H1 (cell line): ENCODE results near the gene ZNF747. TPM values are rescaled to one million over a fixed set of nuclear protein-coding genes. Genes with fewer than 3 reads are reported as not detected.

Experiments
- CTCF ChIA-PET: fragments of 300-600 bp; sonication (Branson Sonifier 250); formaldehyde crosslinking; loops from one replicate; lab custom pipeline; 2021; ENCODE audit not compliant: partially characterized antibody; lab: Charles Lee
- POLR2A ChIA-PET: fragments of 300-600 bp; sonication (Branson Sonifier 250); formaldehyde crosslinking; loops from one replicate; lab custom pipeline; 2021; ENCODE audit warnings: inconsistent platforms; ENCODE audit not compliant: partially characterized antibody; lab: Charles Lee
- DNase-seq, 2 experiments: peaks; one replicate each; pipeline versions ENCODE4 v3.0.0 to v3.0.0-alpha.2; 2010 to 2022; ENCODE audit warnings: low spot score in 2 of 2, low read depth in 1 of 2, mixed read lengths in 1 of 2
- FAIRE-seq: peaks from 2 replicates; lab custom pipeline; 2011; peaks lifted over from hg19 to GRCh38; lab: Jason Lieb, UNC
- H2AFZ ChIP-seq: 2 replicates; pipeline ENCODE4 v1.8.1; 2012; ENCODE audit warnings: low read length, inconsistent platforms
- H2AK5ac ChIP-seq: 2 replicates; pipeline ENCODE4 v1.6.1; 2013; ENCODE audit warnings: low read depth, low read length
- H2BK120ac ChIP-seq: replicated peaks from 2 replicates; pipeline ENCODE3; 2013; ENCODE audit warnings: low read depth, low read length, inconsistent platforms
- H2BK12ac ChIP-seq: 2 replicates; pipeline ENCODE4 v1.6.1; 2013; ENCODE audit warnings: low read depth, low read length
- H2BK15ac ChIP-seq: 2 replicates; pipeline ENCODE4 v1.6.1; 2013; ENCODE audit warnings: low read length
- H2BK20ac ChIP-seq: 2 replicates; pipeline ENCODE4 v1.6.1; 2013; ENCODE audit warnings: low read length
- H2BK5ac ChIP-seq: 2 replicates; pipeline ENCODE4 v1.6.1; 2013; ENCODE audit warnings: low read depth, low read length
- H3K14ac ChIP-seq: 2 replicates; pipeline ENCODE4 v1.6.1; 2013; ENCODE audit warnings: inconsistent platforms; ENCODE audit not compliant: insufficient read length
- H3K18ac ChIP-seq: 2 replicates; pipeline ENCODE4 v1.6.1; 2013; ENCODE audit warnings: low read length; ENCODE audit errors: extremely low read depth
- H3K23ac ChIP-seq: 2 replicates; pipeline ENCODE4 v1.6.1; 2013; ENCODE audit warnings: inconsistent platforms; ENCODE audit not compliant: insufficient read length
- H3K23me2 ChIP-seq: 2 replicates; pipeline ENCODE4 v1.6.1; 2013; ENCODE audit warnings: low read depth, low read length
- H3K27ac ChIP-seq: 2 replicates; pipeline ENCODE4 v1.6.1; 2011; ENCODE audit warnings: low read depth, low read length, inconsistent platforms
- H3K27me3 ChIP-seq, 4 experiments: replicated peaks in 1 of 4; 1 replicate in 1 of 4; 2 replicates in 3 of 4; pipeline versions ENCODE4 v1.6.1 to v1.8.1; 2011 to 2013; ENCODE audit warnings: low read length in 3 of 4, mild to moderate bottlenecking in 3 of 4, inconsistent platforms in 2 of 4, mixed read lengths in 2 of 4, moderate library complexity in 1 of 4; ENCODE audit not compliant: control insufficient read depth in 3 of 4, insufficient read depth in 3 of 4; ENCODE audit errors: extremely low read depth in 1 of 4
- H3K36me3 ChIP-seq, 4 experiments: 2 replicates each; pipeline versions ENCODE4 v1.6.1 to v1.8.1; 2011 to 2013; ENCODE audit warnings: mild to moderate bottlenecking in 4 of 4, low read length in 3 of 4, moderate library complexity in 2 of 4, control low read depth in 1 of 4, inconsistent platforms in 1 of 4; ENCODE audit not compliant: insufficient read depth in 4 of 4, control insufficient read depth in 2 of 4
- H3K4ac ChIP-seq: replicated peaks from 2 replicates; pipeline ENCODE3; 2013; ENCODE audit warnings: low read length, low read depth, mixed read lengths, inconsistent platforms; ENCODE audit not compliant: insufficient read length
- H3K4me1 ChIP-seq, 4 experiments: replicated peaks in 1 of 4; 1 replicate in 1 of 4; 2 replicates in 3 of 4; pipeline versions ENCODE4 v1.6.1 to v1.8.1; 2011 to 2013; ENCODE audit warnings: low read length in 3 of 4, inconsistent platforms in 2 of 4, mixed read lengths in 1 of 4; ENCODE audit not compliant: insufficient read depth in 4 of 4, control insufficient read depth in 3 of 4
- H3K4me2 ChIP-seq, 2 experiments: 2 replicates each; pipeline versions ENCODE4 v1.6.1 to v1.8.1; 2011 to 2013; ENCODE audit warnings: low read depth in 2 of 2, low read length in 2 of 2, control low read depth in 1 of 2, inconsistent platforms in 1 of 2, mild to moderate bottlenecking in 1 of 2; ENCODE audit not compliant: insufficient read depth in 1 of 2
- H3K4me3 ChIP-seq, 4 experiments: fragments of 200-600, 300-600 bp in 1 of 4; sonication (generic), shearing (Covaris generic), sonication (Bioruptor Twin) in 1 of 4; 2 replicates each; pipeline versions ENCODE4 v1.5.1 to v1.8.1; 2011 to 2016; ENCODE audit warnings: low read length in 4 of 4, low read depth in 3 of 4, control low read depth in 2 of 4, inconsistent platforms in 2 of 4, mild to moderate bottlenecking in 2 of 4, mixed read lengths in 1 of 4, moderate library complexity in 1 of 4; ENCODE audit not compliant: insufficient read depth in 2 of 4; ENCODE audit errors: extremely low read depth in 1 of 4
- H3K56ac ChIP-seq: replicated peaks from 2 replicates; pipeline ENCODE3; 2013; ENCODE audit warnings: low read depth, mild to moderate bottlenecking, mixed read lengths, low read length, inconsistent platforms; ENCODE audit not compliant: insufficient read length
- H3K79me1 ChIP-seq: 2 replicates; pipeline ENCODE4 v1.6.1; 2013; ENCODE audit warnings: low read depth, low read length, control low read depth
- H3K79me2 ChIP-seq, 2 experiments: 2 replicates each; pipeline versions ENCODE4 v1.6.1 to v1.8.1; 2012 to 2013; ENCODE audit warnings: low read length in 2 of 2, mild to moderate bottlenecking in 2 of 2, inconsistent platforms in 1 of 2; ENCODE audit not compliant: insufficient read depth in 2 of 2, control insufficient read depth in 1 of 2
- H3K9ac ChIP-seq, 4 experiments: replicated peaks in 1 of 4; 1 replicate in 1 of 4; 2 replicates in 3 of 4; pipeline versions ENCODE4 v1.6.1 to v1.8.1; 2011 to 2013; ENCODE audit warnings: low read depth in 3 of 4, low read length in 3 of 4, control low read depth in 2 of 4, mild to moderate bottlenecking in 2 of 4, moderate library complexity in 2 of 4, inconsistent platforms in 1 of 4; ENCODE audit errors: extremely low read depth in 1 of 4
- H3K9me3 ChIP-seq, 2 experiments: 2 replicates each; pipeline versions ENCODE4 v1.6.1 to v1.8.1; 2012 to 2013; ENCODE audit warnings: mild to moderate bottlenecking in 2 of 2, moderate library complexity in 2 of 2, control low read depth in 1 of 2, inconsistent platforms in 1 of 2, low read depth in 1 of 2, low read length in 1 of 2, mixed read lengths in 1 of 2; ENCODE audit not compliant: insufficient read depth in 2 of 2
- H4K20me1 ChIP-seq, 2 experiments: replicated peaks in 1 of 2; 2 replicates each; pipeline versions ENCODE3 to v1.8.1; 2011 to 2013; ENCODE audit warnings: inconsistent platforms in 2 of 2, low read length in 2 of 2, mild to moderate bottlenecking in 1 of 2; ENCODE audit not compliant: insufficient read depth in 2 of 2, control insufficient read depth in 1 of 2
- H4K5ac ChIP-seq: 2 replicates; pipeline ENCODE4 v1.6.1; 2013; ENCODE audit warnings: low read length, low read depth, mixed read lengths, inconsistent platforms; ENCODE audit not compliant: insufficient read length
- H4K8ac ChIP-seq: 2 replicates; pipeline ENCODE4 v1.8.0; 2013; ENCODE audit warnings: mild to moderate bottlenecking, moderate library complexity, low read length, inconsistent platforms; ENCODE audit not compliant: insufficient read depth; ENCODE audit errors: extremely low read depth
- H4K91ac ChIP-seq: replicated peaks from 2 replicates; pipeline ENCODE3; 2013; ENCODE audit warnings: low read length, mixed read lengths, inconsistent platforms; ENCODE audit not compliant: insufficient read length
- BACH1 ChIP-seq: IDR thresholded peaks from 2 replicates; pipeline ENCODE4 v1.6.1; 2012; ENCODE audit warnings: low read length, improper control_type of control experiment
- BRCA1 ChIP-seq: IDR thresholded peaks from 2 replicates; pipeline ENCODE4 v1.6.1; 2012; ENCODE audit warnings: low read depth, low read length, improper control_type of control experiment
- HDAC6 ChIP-seq: IDR thresholded peaks from one replicate; pipeline ENCODE4 v1.7.1; 2012; ENCODE audit warnings: low read depth, mild to moderate bottlenecking, inconsistent platforms, low read length, moderate library complexity
- JUN ChIP-seq: IDR thresholded peaks from 2 replicates; pipeline ENCODE4 v1.6.1; 2011; ENCODE audit warnings: low read depth, mild to moderate bottlenecking, improper control_type of control experiment, low read length
- KDM5A ChIP-seq: fragments of 200-600 bp; IDR thresholded peaks from 2 replicates; pipeline ENCODE4 v1.7.1; 2012; ENCODE audit warnings: mild to moderate bottlenecking, low read length, inconsistent platforms, mixed read lengths
- NRF1 ChIP-seq: IDR thresholded peaks from 2 replicates; pipeline ENCODE4 v1.6.1; 2011; ENCODE audit warnings: mild to moderate bottlenecking, low read depth, low read length, improper control_type of control experiment
- POU5F1 ChIP-seq: IDR thresholded peaks from 2 replicates; pipeline ENCODE4 v1.6.1; 2011; ENCODE audit warnings: low read depth, mild to moderate bottlenecking, low read length, moderate library complexity
- RAD21 ChIP-seq, 2 experiments: IDR thresholded peaks in 1 of 2; conservative IDR thresholded peaks in 1 of 2; 2 replicates each; pipeline ENCODE4 v1.6.1; 2011; ENCODE audit warnings: low read depth in 2 of 2, low read length in 2 of 2, improper control_type of control experiment in 1 of 2, inconsistent platforms in 1 of 2, mild to moderate bottlenecking in 1 of 2, moderate library complexity in 1 of 2
- SAP30 ChIP-seq: fragments of 300-600 bp; sonication (generic); IDR thresholded peaks from 2 replicates; pipeline ENCODE4 v1.7.1; 2012; ENCODE audit warnings: low read length, moderate library complexity, mild to moderate bottlenecking, inconsistent platforms; ENCODE audit not compliant: insufficient read depth, insufficient replicate concordance
- TAF1 ChIP-seq: IDR thresholded peaks from 2 replicates; pipeline ENCODE4 v1.6.1; 2011; ENCODE audit warnings: mild to moderate bottlenecking, low read depth, low read length
- WGBS, 2 experiments: shearing (Covaris generic) in 1 of 2; methylation state at CpG; one replicate each; pipeline versions ENCODE4 v1.1.6 to v1.1.7; 2013 to 2015; ENCODE audit warnings: low lambda C conversion rate in 2 of 2, mixed read lengths in 2 of 2, inconsistent platforms in 1 of 2, low coverage in 1 of 2, missing lambda C conversion rate in 1 of 2; ENCODE audit not compliant: insufficient replicate concordance in 2 of 2, insufficient coverage in 1 of 2, insufficient read length in 1 of 2; ENCODE audit errors: extremely low coverage in 1 of 2, missing lambda C conversion rate in 1 of 2; 5-methylcytosine and 5-hydroxymethylcytosine counted together
- polyA plus RNA-seq, 7 experiments: library from polyadenylated mRNA; depleted of rRNA in 3 of 7; stranded (reverse) in 5 of 7; unstranded in 2 of 7; fragments of >200 nt in 5 of 7; fragments of 200-250 nt in 2 of 7; gene quantifications; 1 replicate in 5 of 7; 2 replicates in 1 of 7; 4 replicates in 1 of 7; pipeline versions ENCODE4 v1.2.1 to v1.2.3, GENCODE V29; 2011 to 2013; ENCODE audit warnings: missing spikeins in 2 of 7, mixed read lengths in 2 of 7
- total RNA-seq: library from RNA; stranded (reverse); fragmentation: NEBNext Ultra II Directional; extraction: Animal tissue kit (Norgen Biotek cat#: 25700); gene quantifications from 2 replicates; pipeline ENCODE4 v1.2.1, GENCODE V29; 2021
- TF ChIP-seq, protein P1 (sequence below): IDR thresholded peaks from 2 replicates; pipeline ENCODE4 v1.6.1; 2011; ENCODE audit warnings: low read length, improper control_type of control experiment

The ZNF747 gene
- total and polyA plus RNA-seq, 2 of the 8 experiments (the other 6 are each of a cell fraction or from before 2014, with no cell fraction given), result 9.9 to 10.3 TPM

DNA sequence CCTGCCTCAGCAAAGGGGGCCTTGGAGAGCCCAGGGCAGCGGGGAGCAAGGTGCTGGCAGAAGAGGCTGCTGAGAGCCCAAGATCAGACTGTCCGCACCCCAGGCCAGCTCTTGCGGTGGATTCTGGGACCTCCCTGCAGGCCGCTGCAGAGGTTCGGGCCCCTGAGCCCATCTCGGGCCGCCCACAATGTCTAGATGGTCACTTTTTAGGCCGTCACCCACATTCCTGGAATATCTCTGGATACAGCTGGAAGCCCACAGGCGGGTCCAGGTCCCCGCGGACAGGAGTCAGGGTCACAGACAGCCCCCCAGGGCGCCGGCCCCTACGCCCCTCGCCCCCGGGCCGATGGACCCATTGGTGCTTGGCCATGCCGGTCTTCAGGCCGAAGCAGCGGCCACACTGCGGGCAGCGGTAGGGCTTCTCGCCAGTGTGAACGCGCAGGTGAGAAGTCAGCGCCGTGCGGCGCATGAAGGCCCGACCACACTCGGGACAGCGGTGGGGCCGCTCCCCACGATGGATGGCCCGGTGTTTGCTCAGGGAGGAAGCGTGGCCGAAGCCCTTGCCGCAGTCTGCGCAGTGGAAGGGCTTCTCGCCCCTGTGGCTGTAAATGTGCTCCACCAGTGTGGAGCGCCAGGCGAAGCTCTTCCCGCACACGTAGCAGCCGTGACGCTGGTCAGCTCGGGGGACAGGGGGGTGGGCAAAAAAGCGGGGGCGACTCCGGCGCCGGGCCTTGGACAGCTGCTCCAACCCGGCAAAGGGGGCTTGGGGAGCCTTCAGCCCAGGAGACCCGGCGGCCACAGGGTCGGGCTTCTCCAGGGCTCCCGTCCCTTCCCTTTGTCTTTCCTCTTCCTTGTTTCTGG is 2.1 kb downstream of the ZNF747 start:
- DNase-seq (no peak), FAIRE-seq (no peak)
- Histone ChIP-seq H2BK12ac (no peak overlapping the region), H3K4me1 (peaks cover 6 to 10% (median 7%) of the 10 kb centered on the region in 4 experiments), H3K27me3 (no peaks in the 10 kb centered on the region), H4K20me1 (peaks cover 0 to 5% of the 10 kb centered on the region in 2 experiments), H3K4me3 (no peak overlapping the region), H2BK5ac (no peak overlapping the region), H2BK120ac (no peak overlapping the region), H2AFZ (no peak overlapping the region), H3K23me2 (peaks cover 7% of the 10 kb centered on the region), H3K4me2 (no peak overlapping the region; a peak in 1 of 4 replicates), H4K5ac (no peak overlapping the region), H3K79me2 (peaks cover 0 to 4% of the 10 kb centered on the region in 2 experiments; a peak in 1 of 4 replicates), H3K79me1 (peaks cover 2% of the 10 kb centered on the region), H3K23ac (no peak overlapping the region), H4K91ac (no peak overlapping the region), H2BK15ac (no peak overlapping the region), H3K18ac (no peak overlapping the region), H3K9me3 (no peaks in the 10 kb centered on the region), H3K56ac (no peak overlapping the region), H3K27ac (no peak overlapping the region), H3K14ac (no peak overlapping the region), H4K8ac (peak overlapping the region; percentile 53; the same call in 1 of the 2 replicates), H2BK20ac (no peak overlapping the region), H3K36me3 (peaks cover 0 to 8% (median 2%) of the 10 kb centered on the region in 4 experiments; a peak in 2 of 8 replicates), H2AK5ac (no peak overlapping the region), H3K9ac (no peak overlapping the region), H3K4ac (no peak overlapping the region)
- CTCF ChIA-PET, result no interaction called here
- 97% methylated on average over 41 of the region's 57 CpGs; no CpG with 5 or more reads in 1 of the 2 experiments for WGBS, 2 experiments
- POLR2A ChIA-PET, result interaction anchor here (0.8 to 3.4 kb wide), 5 partner anchors 9 to 108 kb away, joined by 3 to 26 read pairs (median 5); partner anchors contain the start of gene ZNF688
- no peak for TF ChIP-seq JUN
- TF ChIP-seq POU5F1, result no peak
- TF ChIP-seq BRCA1, result no peak
- no peak for TF ChIP-seq SAP30
- no peak for TF ChIP-seq BACH1
- TF ChIP-seq RAD21 (IDR thresholded peaks at IDR 0.05 in 1 of 2, conservative IDR thresholded peaks at IDR 0.05 in 1 of 2; ENCODE audit: low read depth in 2 of 2, low read length in 2 of 2), result no peak
- no peak for TF ChIP-seq TAF1
- TF ChIP-seq KDM5A, result no peak
- TF ChIP-seq, protein P1, sequence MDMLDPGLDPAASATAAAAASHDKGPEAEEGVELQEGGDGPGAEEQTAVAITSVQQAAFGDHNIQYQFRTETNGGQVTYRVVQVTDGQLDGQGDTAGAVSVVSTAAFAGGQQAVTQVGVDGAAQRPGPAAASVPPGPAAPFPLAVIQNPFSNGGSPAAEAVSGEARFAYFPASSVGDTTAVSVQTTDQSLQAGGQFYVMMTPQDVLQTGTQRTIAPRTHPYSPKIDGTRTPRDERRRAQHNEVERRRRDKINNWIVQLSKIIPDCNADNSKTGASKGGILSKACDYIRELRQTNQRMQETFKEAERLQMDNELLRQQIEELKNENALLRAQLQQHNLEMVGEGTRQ, result no peak
- TF ChIP-seq NRF1, result no peak
- no peak for TF ChIP-seq HDAC6
